Liver (tissue), 9 donors: Measurements from ENCODE around the gene EIF5B. TPM values are rescaled to one million over a fixed set of nuclear protein-coding genes. Genes with fewer than 3 reads are reported as not detected.

Experiments
- DNase-seq: peaks from one replicate; pipeline ENCODE4 v3.0.0-alpha.2; 2017; ENCODE audit warnings: low spot score
- H3K27ac ChIP-seq, 2 donors: one replicate each; pipeline ENCODE4 v1.7.0; 2013; ENCODE audit warnings: inconsistent platforms in 2 of 2, low read length in 2 of 2, control low read depth in 1 of 2, low read depth in 1 of 2, mild to moderate bottlenecking in 1 of 2
- H3K27me3 ChIP-seq, 4 donors: one replicate each; pipeline versions ENCODE4 v1.6.1 to v1.7.0; 2013; ENCODE audit warnings: low read length in 3 of 4, inconsistent platforms in 1 of 4, mild to moderate bottlenecking in 1 of 4, moderate library complexity in 1 of 4; ENCODE audit not compliant: control insufficient read depth in 4 of 4, insufficient read depth in 4 of 4
- H3K36me3 ChIP-seq, 4 donors: one replicate each; pipeline versions ENCODE4 v1.6.1 to v1.7.0; 2013; ENCODE audit warnings: low read length in 3 of 4, mild to moderate bottlenecking in 3 of 4, low read depth in 1 of 4, moderate library complexity in 1 of 4; ENCODE audit not compliant: control insufficient read depth in 4 of 4, insufficient read depth in 3 of 4
- H3K4me1 ChIP-seq, 4 donors: one replicate each; pipeline versions ENCODE4 v1.6.1 to v1.7.0; 2013; ENCODE audit warnings: low read length in 3 of 4, mild to moderate bottlenecking in 3 of 4, moderate library complexity in 1 of 4; ENCODE audit not compliant: control insufficient read depth in 4 of 4, insufficient read depth in 4 of 4
- H3K4me3 ChIP-seq, 3 donors: one replicate each; pipeline versions ENCODE4 v1.6.1 to v1.7.0; 2013; ENCODE audit warnings: low read length in 3 of 3, control low read depth in 1 of 3, low read depth in 1 of 3, mild to moderate bottlenecking in 1 of 3
- H3K9ac ChIP-seq, 2 donors: one replicate each; pipeline ENCODE4 v1.7.0; 2013; ENCODE audit warnings: low read length in 2 of 2, mild to moderate bottlenecking in 2 of 2, moderate library complexity in 2 of 2, control low read depth in 1 of 2, low read depth in 1 of 2
- H3K9me3 ChIP-seq, 4 donors: one replicate each; pipeline versions ENCODE4 v1.6.1 to v1.7.0; 2013; ENCODE audit warnings: low read length in 3 of 4; ENCODE audit not compliant: control insufficient read depth in 4 of 4
- ATF3 ChIP-seq: IDR thresholded peaks from 2 replicates; pipeline ENCODE4 v1.6.1; 2016; ENCODE audit warnings: antibody characterized with exemption
- CTCF ChIP-seq: fragments of 150-350 bp; IDR thresholded peaks from 2 replicates; pipeline ENCODE4 v1.5.1; 2017; ENCODE audit warnings: improper control_type of control experiment, low read depth, low read length; ENCODE audit not compliant: missing input control
- EGR1 ChIP-seq, 2 donors: IDR thresholded peaks; 2 replicates each; pipeline ENCODE4 v1.6.1; 2016 to 2018; ENCODE audit warnings: antibody characterized with exemption in 2 of 2, low read depth in 2 of 2
- HNF4A ChIP-seq, 2 donors: conservative IDR thresholded peaks; 2 replicates each; pipeline ENCODE4 v1.6.1; 2016; ENCODE audit warnings: antibody characterized with exemption in 2 of 2, mild to moderate bottlenecking in 2 of 2
- JUND ChIP-seq, 2 donors: IDR thresholded peaks; 2 replicates each; pipeline ENCODE4 v1.6.1; 2016; ENCODE audit warnings: antibody characterized with exemption in 2 of 2
- MAX ChIP-seq: IDR thresholded peaks from 2 replicates; pipeline ENCODE4 v1.6.1; 2016; ENCODE audit warnings: antibody characterized with exemption
- NR2F2 ChIP-seq: IDR thresholded peaks from 2 replicates; pipeline ENCODE4 v1.6.1; 2016; ENCODE audit warnings: antibody characterized with exemption
- RAD21 ChIP-seq, 2 donors: IDR thresholded peaks; 2 replicates each; pipeline ENCODE4 v1.6.1; 2016; ENCODE audit warnings: antibody characterized with exemption in 2 of 2, mild to moderate bottlenecking in 2 of 2
- REST ChIP-seq: IDR thresholded peaks from 2 replicates; pipeline ENCODE4 v1.6.1; 2016; ENCODE audit warnings: antibody characterized with exemption, mild to moderate bottlenecking
- RXRA ChIP-seq, 2 donors: IDR thresholded peaks; 2 replicates each; pipeline ENCODE4 v1.6.1; 2017 to 2018; ENCODE audit warnings: antibody characterized with exemption in 2 of 2, mild to moderate bottlenecking in 1 of 2
- SP1 ChIP-seq: IDR thresholded peaks from 2 replicates; pipeline ENCODE4 v1.6.1; 2018; ENCODE audit warnings: antibody characterized with exemption, mild to moderate bottlenecking
- TAF1 ChIP-seq: conservative IDR thresholded peaks from 2 replicates; pipeline ENCODE4 v1.6.1; 2016; ENCODE audit warnings: antibody characterized with exemption, mild to moderate bottlenecking
- YY1 ChIP-seq: IDR thresholded peaks from 2 replicates; pipeline ENCODE4 v1.6.1; 2016; ENCODE audit warnings: antibody characterized with exemption, mild to moderate bottlenecking
- WGBS: extraction: QIAGEN DNeasy Blood & Tissue Kit; methylation state at CpG from one replicate; pipeline ENCODE4 v1.1.7; 2013; 5-methylcytosine and 5-hydroxymethylcytosine counted together
- polyA plus RNA-seq, 2 donors: library from polyadenylated mRNA; stranded (reverse) in 1 of 2; unstranded in 1 of 2; fragments of 200-250 nt in 1 of 2; fragments of >200 nt in 1 of 2; fragmentation: Nextera tagmentation in 1 of 2; extraction: Ambion mirVana in 1 of 2; gene quantifications; one replicate each; pipeline versions ENCODE4 v1.2.1 to v1.2.3, GENCODE V29; 2013 to 2015
- total RNA-seq, 2 donors: library from RNA; depleted of rRNA; stranded (reverse); fragments of >200 nt; gene quantifications; one replicate each; pipeline ENCODE4 v1.2.3, GENCODE V29; 2014
- donor health status: healthy.
- donor health status: healthy.
- donor health status: healthy.
- donor health status: healthy.
- donor health status: healthy.

The EIF5B gene
- total and polyA plus RNA-seq, 4 donors, result 10.2 to 23.7 (median 17.7) TPM

- H3K36me3 ChIP-seq, result no peaks in the 10 kb centered on the region
- H3K27ac ChIP-seq, result peak overlapping the region; percentile 82 to 99
- H3K4me3 ChIP-seq, result peak overlapping the region; percentile 91 to 98 (median 95)
- peak overlapping the region; percentile 83 to 89 for H3K9ac ChIP-seq
- H3K27me3 ChIP-seq, result no peaks in the 10 kb centered on the region
- no peak for DNase-seq
- WGBS, result 3% methylated on average over 17 of the region's 17 CpGs
- H3K4me1 ChIP-seq, result peaks cover 6 to 33% (median 25%) of the 10 kb centered on the region in 4 donors
- no peaks in the 10 kb centered on the region for H3K9me3 ChIP-seq
- TF ChIP-seq CTCF (no peak), RAD21 (IDR thresholded peaks at IDR 0.05) (peak in 1 of 2 donors; percentile 11)
These were observed 918 bp downstream of the EIF5B start for GRCh38 chr2:99338029-99338585.

- peaks cover 6 to 18% (median 16%) of the 10 kb centered on the region in 4 donors for H3K4me1 ChIP-seq
- H3K9me3 ChIP-seq, result no peaks in the 10 kb centered on the region
- no peaks in the 10 kb centered on the region for H3K27me3 ChIP-seq
- WGBS, result 85% methylated on average over 8 of the region's 8 CpGs
- no peak overlapping the region for H3K9ac ChIP-seq
- DNase-seq, result no peak
- no peaks in the 10 kb centered on the region for H3K36me3 ChIP-seq
- no peak overlapping the region for H3K27ac ChIP-seq
- no peak for TF ChIP-seq EGR1 (IDR thresholded peaks at IDR 0.05; ENCODE audit: low read depth in 2 of 2)
- TF ChIP-seq SP1, result no peak
- no peak for TF ChIP-seq YY1
- TF ChIP-seq RAD21 (IDR thresholded peaks at IDR 0.05), result no peak
- no peak for TF ChIP-seq REST
- TF ChIP-seq HNF4A (conservative IDR thresholded peaks at IDR 0.05), result no peak
- no peak for TF ChIP-seq MAX
- H3K4me3 ChIP-seq, result no peak overlapping the region
These were observed 3.6 kb downstream of the EIF5B start for GRCh38 chr2:99340669-99341236.

- H3K9ac ChIP-seq, result no peak overlapping the region
These were observed 5.3 kb downstream of the EIF5B start for GRCh38 chr2:99342536-99342935.

More at GRCh38 chr2:99342536-99342935, 5.3 kb downstream of the EIF5B start:
- Histone ChIP-seq H3K36me3 (no peaks in the 10 kb centered on the region), H3K4me3 (no peak overlapping the region), H3K4me1 (peaks cover 6 to 18% (median 16%) of the 10 kb centered on the region in 4 donors), H3K27me3 (no peaks in the 10 kb centered on the region), H3K27ac (no peak overlapping the region), H3K9me3 (no peaks in the 10 kb centered on the region)
- no peak for DNase-seq
- 98% methylated on average over 2 of the region's 2 CpGs for WGBS
- TF ChIP-seq SP1 (no peak), NR2F2 (no peak), CTCF (no peak), RXRA (IDR thresholded peaks at IDR 0.05) (no peak), TAF1 (no peak), EGR1 (IDR thresholded peaks at IDR 0.05; ENCODE audit: low read depth in 2 of 2) (no peak), JUND (IDR thresholded peaks at IDR 0.05) (no peak), MAX (no peak), HNF4A (conservative IDR thresholded peaks at IDR 0.05) (no peak), YY1 (no peak), ATF3 (no peak), RAD21 (IDR thresholded peaks at IDR 0.05) (no peak)
